ENCODE data around the gene TUT7. TPM values are rescaled to one million over a fixed set of nuclear protein-coding genes. Genes with fewer than 3 reads are reported as not detected.

Gene TUT7, protein sequence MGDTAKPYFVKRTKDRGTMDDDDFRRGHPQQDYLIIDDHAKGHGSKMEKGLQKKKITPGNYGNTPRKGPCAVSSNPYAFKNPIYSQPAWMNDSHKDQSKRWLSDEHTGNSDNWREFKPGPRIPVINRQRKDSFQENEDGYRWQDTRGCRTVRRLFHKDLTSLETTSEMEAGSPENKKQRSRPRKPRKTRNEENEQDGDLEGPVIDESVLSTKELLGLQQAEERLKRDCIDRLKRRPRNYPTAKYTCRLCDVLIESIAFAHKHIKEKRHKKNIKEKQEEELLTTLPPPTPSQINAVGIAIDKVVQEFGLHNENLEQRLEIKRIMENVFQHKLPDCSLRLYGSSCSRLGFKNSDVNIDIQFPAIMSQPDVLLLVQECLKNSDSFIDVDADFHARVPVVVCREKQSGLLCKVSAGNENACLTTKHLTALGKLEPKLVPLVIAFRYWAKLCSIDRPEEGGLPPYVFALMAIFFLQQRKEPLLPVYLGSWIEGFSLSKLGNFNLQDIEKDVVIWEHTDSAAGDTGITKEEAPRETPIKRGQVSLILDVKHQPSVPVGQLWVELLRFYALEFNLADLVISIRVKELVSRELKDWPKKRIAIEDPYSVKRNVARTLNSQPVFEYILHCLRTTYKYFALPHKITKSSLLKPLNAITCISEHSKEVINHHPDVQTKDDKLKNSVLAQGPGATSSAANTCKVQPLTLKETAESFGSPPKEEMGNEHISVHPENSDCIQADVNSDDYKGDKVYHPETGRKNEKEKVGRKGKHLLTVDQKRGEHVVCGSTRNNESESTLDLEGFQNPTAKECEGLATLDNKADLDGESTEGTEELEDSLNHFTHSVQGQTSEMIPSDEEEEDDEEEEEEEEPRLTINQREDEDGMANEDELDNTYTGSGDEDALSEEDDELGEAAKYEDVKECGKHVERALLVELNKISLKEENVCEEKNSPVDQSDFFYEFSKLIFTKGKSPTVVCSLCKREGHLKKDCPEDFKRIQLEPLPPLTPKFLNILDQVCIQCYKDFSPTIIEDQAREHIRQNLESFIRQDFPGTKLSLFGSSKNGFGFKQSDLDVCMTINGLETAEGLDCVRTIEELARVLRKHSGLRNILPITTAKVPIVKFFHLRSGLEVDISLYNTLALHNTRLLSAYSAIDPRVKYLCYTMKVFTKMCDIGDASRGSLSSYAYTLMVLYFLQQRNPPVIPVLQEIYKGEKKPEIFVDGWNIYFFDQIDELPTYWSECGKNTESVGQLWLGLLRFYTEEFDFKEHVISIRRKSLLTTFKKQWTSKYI (N-terminal part only)
- total RNA-seq: 16.6 and 24.3 TPM in 2 replicates

DNA sequence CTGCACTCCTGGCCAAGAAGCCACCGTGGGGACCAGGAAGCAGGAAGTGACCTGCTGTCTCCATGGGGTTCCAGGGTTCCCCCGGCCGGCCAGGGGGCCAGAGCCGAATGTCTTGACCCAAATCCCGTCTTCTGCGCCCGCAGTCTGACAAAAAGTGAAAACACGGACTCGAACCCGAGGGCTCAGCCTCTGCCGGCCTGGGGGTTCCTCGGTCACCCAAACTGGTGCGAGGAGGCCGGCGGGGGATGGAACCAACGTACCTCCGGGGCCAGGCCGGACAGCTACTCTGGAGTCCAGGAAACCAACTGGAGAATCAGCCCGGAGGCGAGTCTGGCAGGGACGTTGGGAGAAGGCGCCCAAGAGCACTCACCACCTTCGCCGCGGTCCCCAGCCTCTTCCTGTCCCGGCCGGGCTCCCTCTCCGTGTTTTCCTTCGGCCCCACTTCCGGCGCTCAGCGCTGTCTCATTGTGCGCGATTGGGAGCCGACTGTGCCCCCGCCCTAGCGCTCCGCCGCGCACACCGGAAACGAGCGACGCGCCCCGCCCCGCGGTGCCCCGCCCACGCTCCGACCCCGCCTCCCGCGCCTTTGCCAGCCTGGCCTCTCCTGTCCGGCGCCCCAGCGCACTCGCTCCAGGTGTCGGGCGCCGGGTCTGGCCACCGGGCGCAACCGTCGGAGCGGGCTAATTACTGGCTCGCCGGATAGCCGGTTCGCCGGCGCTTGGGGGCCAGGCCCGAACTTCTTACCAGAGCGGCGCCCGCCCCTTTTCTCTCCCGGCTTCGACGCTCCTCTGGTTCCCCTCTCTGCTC, at the start of gene TUT7:
Gene TUT7 (minus strand): TSS at position 400 of the 807 bp plus-strand sequence. CDS start 1,211 bp downstream, outside the sequence.

DNA sequence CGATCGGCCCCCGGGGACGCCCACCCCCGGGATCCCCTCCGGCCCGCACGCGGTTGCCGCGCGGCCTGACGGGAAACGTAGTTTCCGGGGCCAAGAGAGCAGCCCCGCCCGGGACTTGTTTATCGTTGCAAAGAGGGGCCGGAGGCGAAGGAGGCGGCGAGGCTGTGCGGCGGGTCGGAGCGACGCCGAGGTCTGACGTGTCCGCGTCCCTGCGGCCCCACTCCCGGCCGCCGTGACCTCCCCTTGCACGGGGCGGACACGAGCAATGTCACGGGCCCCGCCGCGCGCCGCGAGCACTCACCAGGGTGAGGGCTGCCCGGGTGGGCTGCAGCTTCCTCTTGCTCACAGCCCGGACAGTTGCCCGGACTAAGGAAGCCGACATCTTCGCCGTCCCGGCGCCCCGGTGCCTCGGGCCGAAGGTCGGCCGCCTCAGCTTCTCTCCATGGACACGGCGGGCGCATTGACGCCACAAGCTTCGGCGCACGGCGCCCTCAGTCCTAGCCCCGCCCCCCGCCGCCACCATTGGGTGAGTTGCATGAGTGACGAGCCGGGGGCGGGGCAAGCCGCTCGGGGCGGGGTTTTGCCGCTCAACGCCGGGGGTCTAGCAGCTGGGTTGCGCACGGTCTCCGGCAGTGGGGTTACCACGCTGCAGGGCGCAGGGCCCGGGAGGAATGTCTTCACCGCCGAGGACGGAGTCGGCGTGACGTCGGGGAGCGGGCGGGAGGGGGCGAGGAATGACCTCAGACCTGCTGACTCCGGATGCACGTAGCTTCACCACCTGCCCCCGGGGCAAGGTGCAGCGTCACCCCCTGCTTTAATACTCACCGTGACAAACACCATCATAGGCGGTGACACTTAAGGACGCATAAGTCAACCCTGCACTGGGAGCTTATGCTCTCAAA, 71.9 kb downstream of the TUT7 start, which contains the start of gene ISCA1:
Gene ISCA1 (minus strand): TSS at position 462 of the 902 bp plus-strand sequence. CDS start 80 bp downstream, at position 382.

DNA sequence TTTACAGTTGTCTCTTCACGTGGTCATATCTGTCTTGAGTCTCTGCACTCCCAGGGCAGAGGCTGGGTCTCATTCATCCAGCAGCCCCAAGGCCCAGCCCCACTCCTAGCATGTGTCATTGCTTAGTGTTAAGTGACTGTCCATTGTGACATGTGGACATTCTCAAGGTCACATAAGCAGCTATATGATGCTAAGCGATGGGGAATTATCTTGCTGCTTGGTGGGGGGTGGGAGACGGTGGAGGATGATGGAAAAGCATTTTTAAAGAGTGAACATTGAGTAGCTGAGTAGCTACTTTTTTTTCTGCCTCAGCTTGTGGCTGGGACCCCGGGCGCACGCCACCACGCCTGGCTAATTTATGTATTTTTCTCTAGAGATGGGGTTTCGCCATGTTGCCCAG, 94.7 kb downstream of the TUT7 start, which contains the start of gene C9orf153:
Gene C9orf153 (minus strand): TSS at position 101 of the 400 bp plus-strand sequence. CDS start 30,054 bp downstream, outside the sequence.

Other genes with a start within 250 kb of the TUT7 start
- 0.16 TPM in 1 of 2 replicates, not detected in the other for gene C9orf153, start 94.8 kb downstream of the TUT7 start, total RNA-seq
- 52.8 and 54.5 TPM in 2 replicates for gene ISCA1, start 71.9 kb downstream of the TUT7 start, total RNA-seq

All from cardiac atrium fibroblast (primary cell).